Measurements from ENCODE around the gene PARP15.

GRCh38 chr3:122678506-122678905, 101.1 kb downstream of the PARP15 start:
- TF ChIP-seq CTCF (IDR thresholded peaks at IDR 0.05): no peak
- TF ChIP-seq POLR2A (IDR thresholded peaks at IDR 0.05): no peak

Data from testis (tissue), 2 donors.